Thyroid gland (tissue), 4 donors: ENCODE measurements around the gene TARM1.

Source experiments
- POLR2A ChIP-seq, 2 donors: fragments of 450-650 bp; IDR thresholded peaks; one replicate each; pipeline ENCODE4 v1.6.1; 2017; ENCODE audit warnings: antibody characterized with exemption in 2 of 2, mild to moderate bottlenecking in 2 of 2, moderate library complexity in 1 of 2
- TF ChIP-seq, protein P1 (sequence below), 6 experiments: fragments of 200-600 bp in 3 of 6; fragments of 450-650 bp in 3 of 6; sonication (generic) in 3 of 6; IDR thresholded peaks; one replicate each; pipeline ENCODE4 v1.5.1; 2016 to 2019; ENCODE audit warnings: antibody characterized with exemption in 6 of 6, mild to moderate bottlenecking in 2 of 6, inconsistent platforms in 1 of 6, moderate library complexity in 1 of 6

- TF ChIP-seq, protein P1, sequence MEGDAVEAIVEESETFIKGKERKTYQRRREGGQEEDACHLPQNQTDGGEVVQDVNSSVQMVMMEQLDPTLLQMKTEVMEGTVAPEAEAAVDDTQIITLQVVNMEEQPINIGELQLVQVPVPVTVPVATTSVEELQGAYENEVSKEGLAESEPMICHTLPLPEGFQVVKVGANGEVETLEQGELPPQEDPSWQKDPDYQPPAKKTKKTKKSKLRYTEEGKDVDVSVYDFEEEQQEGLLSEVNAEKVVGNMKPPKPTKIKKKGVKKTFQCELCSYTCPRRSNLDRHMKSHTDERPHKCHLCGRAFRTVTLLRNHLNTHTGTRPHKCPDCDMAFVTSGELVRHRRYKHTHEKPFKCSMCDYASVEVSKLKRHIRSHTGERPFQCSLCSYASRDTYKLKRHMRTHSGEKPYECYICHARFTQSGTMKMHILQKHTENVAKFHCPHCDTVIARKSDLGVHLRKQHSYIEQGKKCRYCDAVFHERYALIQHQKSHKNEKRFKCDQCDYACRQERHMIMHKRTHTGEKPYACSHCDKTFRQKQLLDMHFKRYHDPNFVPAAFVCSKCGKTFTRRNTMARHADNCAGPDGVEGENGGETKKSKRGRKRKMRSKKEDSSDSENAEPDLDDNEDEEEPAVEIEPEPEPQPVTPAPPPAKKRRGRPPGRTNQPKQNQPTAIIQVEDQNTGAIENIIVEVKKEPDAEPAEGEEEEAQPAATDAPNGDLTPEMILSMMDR (IDR thresholded peaks at IDR 0.05) = no peak
- TF ChIP-seq POLR2A (IDR thresholded peaks at IDR 0.05) = no peak
Observed at GRCh38 chr19:54129617-54129996, 48.4 kb upstream of the TARM1 start.
